ENCODE measurements around the gene HOXA13. TPM values are rescaled to one million over a fixed set of nuclear protein-coding genes. Genes with fewer than 3 reads are reported as not detected.

The HOXA13 gene
- total RNA-seq, 1 donor from 2014 or later, result under 0.01 TPM

- H3K27me3 ChIP-seq (ENCODE audit: control insufficient read depth, insufficient read depth, low read length), result peaks cover 75% of the 10 kb centered on the region
- TF ChIP-seq CTCF (IDR thresholded peaks at IDR 0.05; ENCODE audit: insufficient read depth, low read length, severe bottlenecking), result no peak
- no peak for FAIRE-seq
- DNase-seq (ENCODE audit: low read depth), result no peak
- H3K4me3 ChIP-seq (ENCODE audit: low read depth, low read length), result no peak overlapping the region
- no peaks in the 10 kb centered on the region for H3K36me3 ChIP-seq (ENCODE audit: control insufficient read depth, insufficient read depth, low read length)
These were observed 39.7 kb downstream of the HOXA13 start for GRCh38 chr7:27160145-27160545.

GRCh38 chr7:27159266-27160144, 40.4 kb downstream of the HOXA13 start:
- no peak for TF ChIP-seq CTCF (IDR thresholded peaks at IDR 0.05; ENCODE audit: insufficient read depth, low read length, severe bottlenecking)
- Histone ChIP-seq H3K27me3 (ENCODE audit: control insufficient read depth, insufficient read depth, low read length) (peaks cover 75% of the 10 kb centered on the region), H3K4me3 (ENCODE audit: low read depth, low read length) (no peak overlapping the region), H3K36me3 (ENCODE audit: control insufficient read depth, insufficient read depth, low read length) (no peaks in the 10 kb centered on the region)
- FAIRE-seq (no peak), DNase-seq (ENCODE audit: low read depth) (no peak)

GRCh38 chr7:27158436-27159265, 41.2 kb downstream of the HOXA13 start:
- Histone ChIP-seq H3K36me3 (ENCODE audit: control insufficient read depth, insufficient read depth, low read length) (no peaks in the 10 kb centered on the region), H3K4me3 (ENCODE audit: low read depth, low read length) (no peak overlapping the region), H3K27me3 (ENCODE audit: control insufficient read depth, insufficient read depth, low read length) (peaks cover 76% of the 10 kb centered on the region)
- no peak for TF ChIP-seq CTCF (IDR thresholded peaks at IDR 0.05; ENCODE audit: insufficient read depth, low read length, severe bottlenecking)
- DNase-seq (ENCODE audit: low read depth) (no peak), FAIRE-seq (no peak)

- H3K27me3 ChIP-seq (ENCODE audit: control insufficient read depth, insufficient read depth, low read length), result peaks cover 79% of the 10 kb centered on the region
- no peak for TF ChIP-seq CTCF (IDR thresholded peaks at IDR 0.05; ENCODE audit: insufficient read depth, low read length, severe bottlenecking)
- FAIRE-seq, result no peak
- H3K36me3 ChIP-seq (ENCODE audit: control insufficient read depth, insufficient read depth, low read length), result no peaks in the 10 kb centered on the region
- DNase-seq (ENCODE audit: low read depth), result no peak
- H3K4me3 ChIP-seq (ENCODE audit: low read depth, low read length), result no peak overlapping the region
These were observed 42.0 kb downstream of the HOXA13 start for GRCh38 chr7:27157702-27158431.

DNA sequence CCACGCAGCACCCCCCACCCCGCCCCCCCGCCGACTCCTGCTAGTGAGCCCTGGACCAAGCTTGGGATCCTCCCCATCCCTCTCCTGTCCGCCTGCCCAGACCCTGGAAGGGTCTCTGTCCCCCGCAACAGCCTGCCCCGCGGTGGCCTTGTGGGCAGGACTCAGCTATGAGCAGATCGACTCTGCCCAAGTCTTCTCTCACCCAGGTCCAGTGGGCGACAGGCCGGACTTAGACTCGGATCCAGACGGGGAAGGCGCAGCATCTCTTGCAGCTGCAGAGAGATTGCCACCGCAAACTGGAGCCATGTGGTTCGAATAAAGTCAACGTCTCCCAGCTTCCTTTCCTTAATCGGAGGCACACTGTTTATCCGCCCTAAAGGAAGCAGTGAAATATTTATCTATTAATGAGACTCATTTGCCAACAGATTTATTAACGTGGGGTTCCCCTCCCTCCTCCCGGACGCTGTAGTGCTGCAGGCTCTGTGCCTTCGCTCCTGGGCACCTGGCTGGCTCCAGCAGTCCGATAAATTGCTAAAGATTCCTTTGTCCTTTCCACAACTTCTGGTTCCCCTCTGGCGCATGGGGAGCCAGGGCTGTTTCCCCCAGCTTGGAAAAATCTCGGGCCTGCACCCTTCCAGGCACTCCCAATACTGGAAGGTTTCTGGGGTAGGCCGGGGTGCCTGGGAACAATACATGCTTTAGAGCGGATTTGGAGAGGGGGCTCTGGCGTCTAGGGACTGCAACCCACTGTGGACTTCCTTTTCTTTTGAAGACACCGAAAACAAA, 42.8 kb downstream of the HOXA13 start:
- Histone ChIP-seq H3K4me3 (ENCODE audit: low read depth, low read length) (no peak overlapping the region), H3K36me3 (ENCODE audit: control insufficient read depth, insufficient read depth, low read length) (no peaks in the 10 kb centered on the region), H3K27me3 (ENCODE audit: control insufficient read depth, insufficient read depth, low read length) (peaks cover 87% of the 10 kb centered on the region)
- DNase-seq (ENCODE audit: low read depth), result no peak
- FAIRE-seq, result no peak
- TF ChIP-seq CTCF (IDR thresholded peaks at IDR 0.05; ENCODE audit: insufficient read depth, low read length, severe bottlenecking), result no peak
